PFSK-1 (cell line): ENCODE results near the gene KAZN.

Experiments
- POLR2AphosphoS5 ChIP-seq: IDR thresholded peaks from 2 replicates; pipeline ENCODE4 v1.6.1; 2012; ENCODE audit warnings: low read depth, mild to moderate bottlenecking, control low read depth, low read length, moderate library complexity
- TAF1 ChIP-seq: IDR thresholded peaks from 2 replicates; pipeline ENCODE4 v1.6.1; 2012; ENCODE audit warnings: low read length, control low read depth, borderline replicate concordance; ENCODE audit not compliant: insufficient read depth
- TF ChIP-seq, protein P1 (sequence below), 2 experiments: IDR thresholded peaks; 2 replicates each; pipeline versions ENCODE4 v1.6.1 to v1.8.0; 2011 to 2012; ENCODE audit warnings: low read depth in 2 of 2, low read length in 2 of 2, control low read depth in 1 of 2, inconsistent platforms in 1 of 2, mild to moderate bottlenecking in 1 of 2, moderate library complexity in 1 of 2; ENCODE audit not compliant: insufficient read depth in 1 of 2

DNA sequence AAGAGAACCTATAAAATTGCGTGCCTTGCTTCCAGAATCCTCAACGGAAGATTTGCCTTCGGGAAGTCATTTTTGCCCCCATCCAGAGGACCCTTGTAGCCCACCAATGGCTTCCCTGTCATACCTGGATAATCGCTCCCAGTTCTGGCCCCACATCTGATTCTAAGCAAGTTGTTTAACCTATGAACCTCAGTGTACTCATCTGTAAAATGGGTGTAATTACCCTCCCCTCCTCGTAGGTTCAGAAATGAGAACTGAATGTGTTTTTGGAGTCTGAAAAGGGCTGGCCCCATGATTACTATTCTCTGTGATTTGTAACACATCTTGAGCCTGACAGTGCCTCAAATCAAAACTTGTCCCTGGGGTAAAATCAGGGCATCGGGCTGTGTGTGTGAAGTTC is 473.5 kb downstream of the KAZN start:
- no peak for TF ChIP-seq POLR2AphosphoS5
- TF ChIP-seq, protein P1, sequence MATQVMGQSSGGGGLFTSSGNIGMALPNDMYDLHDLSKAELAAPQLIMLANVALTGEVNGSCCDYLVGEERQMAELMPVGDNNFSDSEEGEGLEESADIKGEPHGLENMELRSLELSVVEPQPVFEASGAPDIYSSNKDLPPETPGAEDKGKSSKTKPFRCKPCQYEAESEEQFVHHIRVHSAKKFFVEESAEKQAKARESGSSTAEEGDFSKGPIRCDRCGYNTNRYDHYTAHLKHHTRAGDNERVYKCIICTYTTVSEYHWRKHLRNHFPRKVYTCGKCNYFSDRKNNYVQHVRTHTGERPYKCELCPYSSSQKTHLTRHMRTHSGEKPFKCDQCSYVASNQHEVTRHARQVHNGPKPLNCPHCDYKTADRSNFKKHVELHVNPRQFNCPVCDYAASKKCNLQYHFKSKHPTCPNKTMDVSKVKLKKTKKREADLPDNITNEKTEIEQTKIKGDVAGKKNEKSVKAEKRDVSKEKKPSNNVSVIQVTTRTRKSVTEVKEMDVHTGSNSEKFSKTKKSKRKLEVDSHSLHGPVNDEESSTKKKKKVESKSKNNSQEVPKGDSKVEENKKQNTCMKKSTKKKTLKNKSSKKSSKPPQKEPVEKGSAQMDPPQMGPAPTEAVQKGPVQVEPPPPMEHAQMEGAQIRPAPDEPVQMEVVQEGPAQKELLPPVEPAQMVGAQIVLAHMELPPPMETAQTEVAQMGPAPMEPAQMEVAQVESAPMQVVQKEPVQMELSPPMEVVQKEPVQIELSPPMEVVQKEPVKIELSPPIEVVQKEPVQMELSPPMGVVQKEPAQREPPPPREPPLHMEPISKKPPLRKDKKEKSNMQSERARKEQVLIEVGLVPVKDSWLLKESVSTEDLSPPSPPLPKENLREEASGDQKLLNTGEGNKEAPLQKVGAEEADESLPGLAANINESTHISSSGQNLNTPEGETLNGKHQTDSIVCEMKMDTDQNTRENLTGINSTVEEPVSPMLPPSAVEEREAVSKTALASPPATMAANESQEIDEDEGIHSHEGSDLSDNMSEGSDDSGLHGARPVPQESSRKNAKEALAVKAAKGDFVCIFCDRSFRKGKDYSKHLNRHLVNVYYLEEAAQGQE (IDR thresholded peaks at IDR 0.05; ENCODE audit: insufficient read depth in 1 of 2, low read depth in 2 of 2, low read length in 2 of 2) = no peak
- no peak for TF ChIP-seq TAF1
